Stimulated activated CD8-positive, alpha-beta memory T cell treated with anti-CD3 and anti-CD28 coated beads, Interleukin-4, amount 100 ng/mL, for 48 hours (primary cell): ENCODE measurements around the gene PTGIR.

Experiments used
- DNase-seq: peaks from one replicate; pipeline ENCODE4 v3.0.0-alpha.2; 2020

The PTGIR gene

GRCh38 chr19:46614114-46614722 lies 10.7 kb downstream of the PTGIR start:
- peak; percentile 94 for DNase-seq

GRCh38 chr19:46613525-46613924 lies 11.4 kb downstream of the PTGIR start:
- DNase-seq = no peak

- no peak for DNase-seq
These were observed 13.1 kb downstream of the PTGIR start for GRCh38 chr19:46611776-46612175.

GRCh38 chr19:46610851-46611770 lies 13.8 kb downstream of the PTGIR start:
- DNase-seq = peak; percentile 47

GRCh38 chr19:46610413-46610775 lies 14.5 kb downstream of the PTGIR start:
- DNase-seq = no peak

GRCh38 chr19:46609511-46610412 lies 15.1 kb downstream of the PTGIR start:
- peak; percentile 21 for DNase-seq

GRCh38 chr19:46608581-46609345 lies 16.1 kb downstream of the PTGIR start:
- DNase-seq = peak; percentile 19

GRCh38 chr19:46608178-46608577 lies 16.7 kb downstream of the PTGIR start:
- peak; percentile 17 for DNase-seq

GRCh38 chr19:46607448-46607841 lies 17.4 kb downstream of the PTGIR start:
- DNase-seq = no peak

GRCh38 chr19:46606681-46607447 lies 18.0 kb downstream of the PTGIR start:
- DNase-seq = no peak

GRCh38 chr19:46606019-46606418 lies 18.9 kb downstream of the PTGIR start:
- DNase-seq = no peak

- DNase-seq = no peak
These were observed 19.5 kb downstream of the PTGIR start for GRCh38 chr19:46605356-46605821.

GRCh38 chr19:46604781-46605355 lies 20.0 kb downstream of the PTGIR start:
- no peak for DNase-seq

- DNase-seq = no peak
These were observed 21.1 kb downstream of the PTGIR start for GRCh38 chr19:46603752-46604231.

GRCh38 chr19:46603195-46603637 lies 21.7 kb downstream of the PTGIR start:
- DNase-seq = no peak

GRCh38 chr19:46602392-46603194 lies 22.3 kb downstream of the PTGIR start:
- DNase-seq = peak; percentile 73

GRCh38 chr19:46601318-46602224 lies 23.3 kb downstream of the PTGIR start, which contains the start of gene CALM3:
TSS of gene CALM3 (plus strand) at chr19:46601330. CDS start at chr19:46601435, 105 bp downstream.
- peak; percentile 50 for DNase-seq
